ENCODE data around the gene PARD3B. TPM values are rescaled to one million over a fixed set of nuclear protein-coding genes. Genes with fewer than 3 reads are reported as not detected.

PARD3B gene
- total and polyA plus RNA-seq, 2 of the 4 experiments (the other 2 are of a cell fraction), result 3.3 to 15.6 TPM

- H3K36me3 ChIP-seq (ENCODE audit: control insufficient read depth, insufficient read depth, low read length), result no peaks in the 10 kb centered on the region
- TF ChIP-seq RFX5 (IDR thresholded peaks at IDR 0.05; ENCODE audit: low read depth, low read length) (no peak), CEBPB (IDR thresholded peaks at IDR 0.05; ENCODE audit: low read depth, low read length) (no peak), CTCF (conservative IDR thresholded peaks at IDR 0.05; ENCODE audit: low read depth, low read length) (no peak), RAD21 (IDR thresholded peaks at IDR 0.05; ENCODE audit: low read length) (no peak), MXI1 (IDR thresholded peaks at IDR 0.05; ENCODE audit: borderline replicate concordance, low read depth, low read length) (no peak), SMC3 (IDR thresholded peaks at IDR 0.05; ENCODE audit: low read depth, low read length) (no peak), MAZ (IDR thresholded peaks at IDR 0.05; ENCODE audit: borderline replicate concordance, low read depth, low read length) (no peak), ELK1 (IDR thresholded peaks at IDR 0.05; ENCODE audit: borderline replicate concordance, low read depth, low read length) (no peak), CHD1 (IDR thresholded peaks at IDR 0.05; ENCODE audit: low read depth, low read length) (no peak), RCOR1 (IDR thresholded peaks at IDR 0.05; ENCODE audit: insufficient replicate concordance, low read length) (no peak), POLR2A (IDR thresholded peaks at IDR 0.05; ENCODE audit: low read depth, low read length) (no peak)
- TF ChIP-seq, protein P1, sequence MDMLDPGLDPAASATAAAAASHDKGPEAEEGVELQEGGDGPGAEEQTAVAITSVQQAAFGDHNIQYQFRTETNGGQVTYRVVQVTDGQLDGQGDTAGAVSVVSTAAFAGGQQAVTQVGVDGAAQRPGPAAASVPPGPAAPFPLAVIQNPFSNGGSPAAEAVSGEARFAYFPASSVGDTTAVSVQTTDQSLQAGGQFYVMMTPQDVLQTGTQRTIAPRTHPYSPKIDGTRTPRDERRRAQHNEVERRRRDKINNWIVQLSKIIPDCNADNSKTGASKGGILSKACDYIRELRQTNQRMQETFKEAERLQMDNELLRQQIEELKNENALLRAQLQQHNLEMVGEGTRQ (IDR thresholded peaks at IDR 0.05; ENCODE audit: low read depth, low read length), result no peak
- no peak overlapping the region for H3K23ac ChIP-seq (ENCODE audit: low read depth, low read length)
- H2AFZ ChIP-seq (replicated peaks; ENCODE audit: low read length, poor library complexity), result no peak overlapping the region
- H2AK5ac ChIP-seq (ENCODE audit: low read depth, low read length), result no peak overlapping the region
- H4K91ac ChIP-seq (ENCODE audit: insufficient read depth, low read depth, low read length), result no peak overlapping the region
- peaks cover 3% of the 10 kb centered on the region; the same call in 1 of the 2 replicates for H3K9me1 ChIP-seq (ENCODE audit: insufficient read depth, low read length)
- H3K4me3 ChIP-seq (ENCODE audit: insufficient read depth, low read depth, low read length), result no peak overlapping the region
- H3K4me1 ChIP-seq (ENCODE audit: control insufficient read depth, insufficient read depth, low read length), result no peaks in the 10 kb centered on the region
- no peaks in the 10 kb centered on the region for H3K79me1 ChIP-seq (ENCODE audit: low read depth in 1 of 2, low read length in 2 of 2)
- ChIA-PET POLR2A (ENCODE audit: unreplicated experiment) (no interaction called here), CTCF (no interaction called here)
- H3K27me3 ChIP-seq (ENCODE audit: control insufficient read depth, insufficient read depth, low read length), result no peaks in the 10 kb centered on the region
- WGBS, 2 experiments (ENCODE audit: extremely low coverage in 2 of 2, insufficient read length in 1 of 2), result no CpG with 5 or more reads among the region's 1 CpG
- intact Hi-C loops (cut with micrococcal nuclease), result loop anchor here (2.0 kb wide), 1 partner anchor 28 kb away; no protein-coding TSS in a partner anchor
- H2BK120ac ChIP-seq (ENCODE audit: low read depth, low read length), result no peak overlapping the region
- H3K9ac ChIP-seq (ENCODE audit: low read depth, low read length), result no peak overlapping the region
- no peak overlapping the region for H3K14ac ChIP-seq (replicated peaks; ENCODE audit: low read depth, low read length)
- no peaks in the 10 kb centered on the region for H3K9me3 ChIP-seq (ENCODE audit: control insufficient read depth, insufficient read depth, low read length)
- H4K5ac ChIP-seq (ENCODE audit: low read depth, low read length), result no peak overlapping the region
- in situ Hi-C loops (cut with MboI; ENCODE audit: low sequenced_read_pairs), result no loop called here
- no peak overlapping the region for H3K4ac ChIP-seq (ENCODE audit: low read depth, low read length)
- no peak overlapping the region for H3K4me2 ChIP-seq (ENCODE audit: low read depth, low read length)
- H2AK9ac ChIP-seq (replicated peaks; ENCODE audit: low read depth, low read length, poor library complexity), result no peak overlapping the region
- no peak overlapping the region for H3K27ac ChIP-seq (ENCODE audit: insufficient read depth, low read length)
- no peak overlapping the region for H3K18ac ChIP-seq (ENCODE audit: low read depth, low read length)
- no peak overlapping the region for H4K8ac ChIP-seq (ENCODE audit: low read depth in 2 of 2, low read length in 2 of 2)
- dilution Hi-C loops (cut with HindIII; ENCODE audit: low sequenced_read_pairs, unreplicated experiment), result no loop called here
- no peak overlapping the region for H2BK15ac ChIP-seq (ENCODE audit: low read depth, low read length)
- H2BK20ac ChIP-seq (ENCODE audit: low read depth, low read length), result no peak overlapping the region
- BruUV-seq (replicated peaks), result no TSS peak
- no peak overlapping the region for H3K56ac ChIP-seq (ENCODE audit: extremely low read depth, insufficient read depth, low read length)
- ATAC-seq (ENCODE audit: low read depth) (no peak), DNase-seq (no peak)
- no peaks in the 10 kb centered on the region for H4K20me1 ChIP-seq (ENCODE audit: insufficient read depth, low read length)
- no peak overlapping the region for H2BK5ac ChIP-seq (ENCODE audit: low read depth, low read length, poor library complexity, severe bottlenecking)
Measured at GRCh38 chr2:205456682-205457081, 911.4 kb downstream of the PARD3B start.
